ENCODE measurements around the gene SLC13A4.

GRCh38 chr7:135684699-135685098 is 43.3 kb downstream of the SLC13A4 start:
- TF ChIP-seq MXI1 (IDR thresholded peaks at IDR 0.05; ENCODE audit: borderline replicate concordance, low read depth, low read length) (no peak), CHD1 (IDR thresholded peaks at IDR 0.05; ENCODE audit: low read depth, low read length) (no peak), USF2 (IDR thresholded peaks at IDR 0.05; ENCODE audit: low read depth, low read length) (no peak), RCOR1 (IDR thresholded peaks at IDR 0.05; ENCODE audit: insufficient replicate concordance, low read length) (no peak)
- TF ChIP-seq, protein P1, sequence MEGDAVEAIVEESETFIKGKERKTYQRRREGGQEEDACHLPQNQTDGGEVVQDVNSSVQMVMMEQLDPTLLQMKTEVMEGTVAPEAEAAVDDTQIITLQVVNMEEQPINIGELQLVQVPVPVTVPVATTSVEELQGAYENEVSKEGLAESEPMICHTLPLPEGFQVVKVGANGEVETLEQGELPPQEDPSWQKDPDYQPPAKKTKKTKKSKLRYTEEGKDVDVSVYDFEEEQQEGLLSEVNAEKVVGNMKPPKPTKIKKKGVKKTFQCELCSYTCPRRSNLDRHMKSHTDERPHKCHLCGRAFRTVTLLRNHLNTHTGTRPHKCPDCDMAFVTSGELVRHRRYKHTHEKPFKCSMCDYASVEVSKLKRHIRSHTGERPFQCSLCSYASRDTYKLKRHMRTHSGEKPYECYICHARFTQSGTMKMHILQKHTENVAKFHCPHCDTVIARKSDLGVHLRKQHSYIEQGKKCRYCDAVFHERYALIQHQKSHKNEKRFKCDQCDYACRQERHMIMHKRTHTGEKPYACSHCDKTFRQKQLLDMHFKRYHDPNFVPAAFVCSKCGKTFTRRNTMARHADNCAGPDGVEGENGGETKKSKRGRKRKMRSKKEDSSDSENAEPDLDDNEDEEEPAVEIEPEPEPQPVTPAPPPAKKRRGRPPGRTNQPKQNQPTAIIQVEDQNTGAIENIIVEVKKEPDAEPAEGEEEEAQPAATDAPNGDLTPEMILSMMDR (conservative IDR thresholded peaks at IDR 0.05; ENCODE audit: low read depth, low read length), result no peak
- TF ChIP-seq, protein P2, sequence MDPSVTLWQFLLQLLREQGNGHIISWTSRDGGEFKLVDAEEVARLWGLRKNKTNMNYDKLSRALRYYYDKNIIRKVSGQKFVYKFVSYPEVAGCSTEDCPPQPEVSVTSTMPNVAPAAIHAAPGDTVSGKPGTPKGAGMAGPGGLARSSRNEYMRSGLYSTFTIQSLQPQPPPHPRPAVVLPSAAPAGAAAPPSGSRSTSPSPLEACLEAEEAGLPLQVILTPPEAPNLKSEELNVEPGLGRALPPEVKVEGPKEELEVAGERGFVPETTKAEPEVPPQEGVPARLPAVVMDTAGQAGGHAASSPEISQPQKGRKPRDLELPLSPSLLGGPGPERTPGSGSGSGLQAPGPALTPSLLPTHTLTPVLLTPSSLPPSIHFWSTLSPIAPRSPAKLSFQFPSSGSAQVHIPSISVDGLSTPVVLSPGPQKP (IDR thresholded peaks at IDR 0.05; ENCODE audit: borderline replicate concordance, low read depth, low read length), result no peak

All from IMR-90 (cell line).